Daoy (cell line): ENCODE measurements around the gene OXGR1. TPM values are rescaled to one million over a fixed set of nuclear protein-coding genes. Genes with fewer than 3 reads are reported as not detected.
A peak's percentile ranks its signal among the peaks of the same experiment; 100 is the strongest.
"Not testable (repeated sequence)": the region's sequence is repeated elsewhere in the genome, so short reads cannot be mapped to it uniquely, and the experiment has no call there.

ENCODE experiments used
- DNase-seq: peaks from one replicate; pipeline ENCODE4 v3.0.0-alpha.2; 2015; ENCODE audit warnings: low read depth
- total RNA-seq: library from RNA; depleted of rRNA; stranded (reverse); fragments of >200 nt; shearing (Covaris generic); gene quantifications from 2 replicates; pipeline ENCODE4 v1.2.3, GENCODE V29; 2014

Gene OXGR1
- total RNA-seq, 1 experiment from 2014 or later: 0.06 TPM

DNA sequence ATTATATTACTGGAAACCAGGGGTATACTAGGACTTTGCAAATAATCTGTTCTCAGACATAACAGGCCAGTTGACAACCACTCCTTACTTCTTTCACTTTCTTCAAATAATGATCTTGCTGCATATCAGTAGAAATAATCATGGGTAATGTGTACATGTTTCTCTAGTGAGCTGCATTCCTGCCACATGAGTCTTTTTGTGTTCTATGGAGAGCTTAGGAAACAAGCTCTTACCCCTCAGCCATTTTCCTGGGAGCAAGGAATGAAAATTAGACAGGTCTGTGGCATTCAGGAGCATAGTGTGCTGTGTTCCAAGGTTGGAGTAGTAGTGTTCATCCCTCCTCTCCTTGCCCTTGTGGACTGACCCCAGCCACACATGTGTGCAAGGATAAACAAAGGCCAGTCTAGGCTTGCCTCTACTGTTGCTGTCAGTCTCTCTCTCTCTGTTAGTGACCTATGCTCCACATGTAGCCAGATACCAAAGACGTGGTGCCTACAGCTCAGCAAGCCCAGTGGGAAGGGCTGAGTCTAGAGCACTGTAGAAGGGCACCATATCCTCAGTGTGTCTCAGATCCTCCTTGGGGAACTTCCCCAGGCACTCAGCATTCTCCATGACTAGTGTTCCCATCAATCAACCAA is 11.5 kb upstream of the OXGR1 start:
- peak; percentile 31 for DNase-seq

GRCh38 chr13:97004886-97005285 is 10.6 kb upstream of the OXGR1 start:
- no peak for DNase-seq

GRCh38 chr13:97004096-97004876 is 10.0 kb upstream of the OXGR1 start:
- peak; percentile 56 for DNase-seq

GRCh38 chr13:97003071-97003470 is 8.8 kb upstream of the OXGR1 start:
- peak; percentile 8 for DNase-seq

DNA sequence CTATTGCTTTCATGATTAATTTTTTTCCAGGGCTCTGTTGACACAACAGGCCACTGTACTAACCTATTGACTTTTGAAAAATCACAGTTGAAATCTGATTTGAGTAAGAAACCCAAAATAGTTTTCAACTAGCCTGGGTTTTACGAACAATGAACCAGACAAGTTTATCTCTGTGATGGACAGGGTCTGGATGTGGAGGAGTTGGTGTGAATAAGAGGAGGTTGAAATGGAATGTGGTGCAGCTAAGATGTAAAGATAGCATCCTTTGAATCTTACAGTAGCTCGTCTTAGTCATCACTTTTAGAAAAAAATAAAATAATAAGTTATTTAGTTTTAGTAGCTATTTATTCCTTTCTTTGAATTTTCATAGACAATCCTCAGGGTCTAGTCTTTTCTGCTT is 8.3 kb upstream of the OXGR1 start:
- DNase-seq: no peak

GRCh38 chr13:97001636-97002035 is 7.4 kb upstream of the OXGR1 start:
- no peak for DNase-seq

GRCh38 chr13:97000295-97000925 is 6.1 kb upstream of the OXGR1 start:
- DNase-seq: no peak

GRCh38 chr13:96999091-96999490 is 4.8 kb upstream of the OXGR1 start:
- DNase-seq: no peak

GRCh38 chr13:96998051-96998450 is 3.8 kb upstream of the OXGR1 start:
- no peak for DNase-seq

DNA sequence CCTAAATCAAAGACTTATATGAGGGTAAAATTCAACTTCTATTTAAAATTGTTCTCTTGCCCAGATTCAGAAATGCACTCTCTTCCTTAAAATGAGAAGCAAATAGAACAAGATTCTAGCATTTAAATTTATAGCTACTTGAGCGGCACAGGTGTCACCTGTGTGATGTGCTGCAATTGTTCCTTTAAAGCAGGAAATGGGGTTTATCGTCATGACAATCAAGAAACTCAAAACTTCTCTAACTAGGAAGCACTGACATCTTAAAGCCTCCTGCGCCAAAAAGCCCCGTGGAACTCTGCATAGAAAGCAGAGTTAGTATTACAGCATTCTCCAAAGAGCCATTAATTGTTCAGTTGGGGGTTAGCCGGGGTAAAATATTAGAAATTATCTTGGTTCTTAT is 2.6 kb upstream of the OXGR1 start:
- DNase-seq: no peak

GRCh38 chr13:96996107-96996506 is 1.8 kb upstream of the OXGR1 start:
- no peak for DNase-seq

- DNase-seq: no peak
Observed at GRCh38 chr13:96994858-96995243, 575 bp upstream of the OXGR1 start.

DNA sequence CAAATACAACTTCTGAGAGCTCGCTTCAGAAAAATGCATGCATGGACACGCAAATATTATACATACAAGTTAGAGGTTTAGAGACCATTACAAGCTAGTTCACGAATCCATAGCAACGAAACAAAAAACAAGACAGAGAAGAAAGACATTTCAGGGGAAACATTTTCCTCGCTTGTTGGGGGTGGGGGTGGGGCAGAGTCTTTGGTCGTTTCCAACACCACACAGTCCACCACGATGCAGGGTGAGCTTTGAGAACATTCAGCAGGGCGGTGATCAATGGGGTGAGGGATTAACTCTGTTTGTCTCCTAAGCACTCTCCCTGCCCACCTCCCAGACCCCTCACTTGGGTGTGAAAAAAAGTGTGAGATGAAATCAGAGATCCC is 651 bp downstream of the OXGR1 start:
- DNase-seq: peak; percentile 5

DNA sequence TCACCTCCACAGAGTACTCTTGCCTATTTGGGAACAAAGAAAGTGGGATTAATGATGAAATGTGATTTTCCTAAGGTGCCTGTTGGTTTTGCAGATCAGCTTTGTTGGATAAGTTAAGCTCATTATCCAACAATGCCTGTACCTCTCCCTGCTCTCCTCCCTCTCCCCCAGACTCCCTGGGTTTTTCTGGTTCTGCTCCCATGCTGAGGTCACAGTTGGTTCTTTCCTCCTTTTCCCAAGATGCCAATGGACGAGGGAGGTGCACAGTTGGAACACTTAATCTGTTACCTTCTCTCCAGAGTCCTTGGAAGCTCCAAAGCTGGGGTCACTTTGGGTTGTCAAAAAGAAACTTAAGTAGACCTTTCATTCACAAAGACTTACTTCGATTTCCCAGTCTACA is 1.6 kb downstream of the OXGR1 start:
- no peak for DNase-seq

GRCh38 chr13:96991072-96991471 is 3.2 kb downstream of the OXGR1 start:
- no peak for DNase-seq

DNA sequence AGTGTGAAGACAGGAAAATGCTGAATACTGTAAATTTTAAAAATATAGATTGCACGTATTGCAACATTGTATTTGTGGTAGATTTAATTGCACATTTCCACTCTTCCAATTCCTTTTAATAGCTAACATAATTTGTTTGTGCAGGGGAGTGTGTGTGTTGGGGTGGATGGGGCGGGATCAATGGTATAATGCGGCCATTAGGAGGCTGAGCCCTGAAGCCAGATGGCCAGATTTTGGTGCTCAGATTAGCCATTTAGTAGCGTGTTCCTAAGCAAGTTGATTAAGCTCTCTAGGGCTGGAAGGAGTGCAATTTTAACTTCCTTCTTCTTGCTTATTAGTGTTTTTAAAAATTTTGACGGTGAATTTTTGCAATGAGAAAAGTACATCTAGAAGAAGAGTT is 5.8 kb downstream of the OXGR1 start:
- DNase-seq: no peak

- peak; percentile 30 for DNase-seq
Observed at GRCh38 chr13:96984051-96984508, 10.2 kb downstream of the OXGR1 start.

DNA sequence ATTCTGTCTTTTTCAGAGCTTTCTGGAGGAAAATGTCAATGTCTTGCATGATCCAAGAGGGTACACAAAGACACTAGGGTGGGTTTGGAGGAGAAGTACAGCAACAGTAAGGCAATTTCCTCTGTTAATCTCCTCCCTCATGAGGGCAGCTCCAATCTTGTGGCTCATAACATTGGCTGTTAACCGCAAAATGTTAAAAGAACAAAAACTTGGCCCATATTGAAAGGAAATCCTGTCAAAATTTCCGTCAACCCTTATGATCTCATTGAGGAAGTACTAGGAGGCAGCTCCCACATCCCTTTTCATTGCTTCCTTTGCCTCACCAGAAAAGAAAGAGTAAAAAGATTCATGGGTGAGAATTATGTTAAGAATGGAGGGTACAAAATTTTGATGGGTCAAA is 11.6 kb downstream of the OXGR1 start:
- peak; percentile 5 for DNase-seq

- DNase-seq: not testable (repeated sequence)
Observed at GRCh38 chr13:96979861-96980260, 14.4 kb downstream of the OXGR1 start.

GRCh38 chr13:96968027-96968426 is 26.2 kb downstream of the OXGR1 start:
- DNase-seq: no peak

DNA sequence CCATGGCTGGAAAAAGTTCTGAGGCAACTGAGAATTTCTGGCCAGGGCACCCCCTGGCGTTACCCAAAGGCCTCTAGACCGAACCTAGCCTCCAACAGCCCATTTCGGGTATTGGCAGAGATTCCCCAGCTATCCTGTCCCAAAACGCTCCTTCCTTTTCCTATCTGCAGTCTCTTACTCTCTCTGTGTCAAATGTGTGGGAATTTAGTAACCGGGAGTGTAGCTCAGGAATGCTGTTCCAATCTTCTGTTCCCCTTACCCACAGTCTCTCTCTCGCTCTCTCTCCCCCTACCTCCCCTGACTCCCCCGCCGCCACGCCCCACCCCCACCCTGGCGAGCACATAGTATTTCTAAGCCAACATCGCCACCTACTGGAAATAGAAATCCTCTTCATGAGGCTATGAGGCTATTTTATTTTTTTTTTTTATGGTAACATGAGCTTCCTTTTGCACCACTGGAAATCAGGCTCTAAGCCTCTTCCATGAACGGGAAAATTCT is 27.0 kb downstream of the OXGR1 start:
- peak; percentile 16 for DNase-seq

GRCh38 chr13:96966415-96967102 is 27.7 kb downstream of the OXGR1 start:
- peak; percentile 3 for DNase-seq
